CD14-positive monocyte (primary cell): Measurements from ENCODE around the gene PAM. TPM values are rescaled to one million over a fixed set of nuclear protein-coding genes. Genes with fewer than 3 reads are reported as not detected.

Experiments used
- DNase-seq, 3 donors: peaks; one replicate each; pipeline ENCODE4 v3.0.0-alpha.2; 2011 to 2022
- H2AFZ ChIP-seq: 2 replicates; pipeline ENCODE4 v1.6.0; 2012; ENCODE audit warnings: mild to moderate bottlenecking, low read depth, low read length, inconsistent platforms; ENCODE audit not compliant: insufficient read depth, poor library complexity, severe bottlenecking
- H3K27ac ChIP-seq, 2 donors: 1 replicate in 1 of 2; 2 replicates in 1 of 2; pipeline ENCODE4 v1.5.1; 2012 to 2013; ENCODE audit warnings: low read length in 2 of 2, control low read depth in 1 of 2, inconsistent platforms in 1 of 2, low read depth in 1 of 2, mild to moderate bottlenecking in 1 of 2
- H3K27me3 ChIP-seq, 2 donors: one replicate each; pipeline versions ENCODE4 v1.6.0 to v1.6.1; 2011 to 2013; ENCODE audit warnings: low read length in 2 of 2; ENCODE audit not compliant: control insufficient read depth in 2 of 2, insufficient read depth in 2 of 2
- H3K36me3 ChIP-seq, 2 donors: replicated peaks in 1 of 2; 1 replicate in 1 of 2; 2 replicates in 1 of 2; pipeline versions ENCODE4 v1.5.1 to v1.6.1; 2012 to 2013; ENCODE audit warnings: low read length in 2 of 2, control low read depth in 1 of 2, inconsistent platforms in 1 of 2, mild to moderate bottlenecking in 1 of 2; ENCODE audit not compliant: insufficient read depth in 2 of 2, control insufficient read depth in 1 of 2
- H3K4me1 ChIP-seq, 2 donors: 1 replicate in 1 of 2; 2 replicates in 1 of 2; pipeline versions ENCODE4 v1.5.1 to v1.6.1; 2012 to 2013; ENCODE audit warnings: low read length in 2 of 2, control low read depth in 1 of 2, inconsistent platforms in 1 of 2, mild to moderate bottlenecking in 1 of 2, moderate library complexity in 1 of 2; ENCODE audit not compliant: insufficient read depth in 2 of 2, control insufficient read depth in 1 of 2
- H3K4me2 ChIP-seq: replicated peaks from 2 replicates; pipeline ENCODE3; 2012; ENCODE audit warnings: low read length, moderate library complexity, mild to moderate bottlenecking; ENCODE audit not compliant: poor library complexity, severe bottlenecking; ENCODE audit errors: extremely low read depth
- H3K4me3 ChIP-seq, 3 experiments: fragments of 200-600 bp in 1 of 3; sonication (generic) in 1 of 3; replicated peaks in 1 of 3; 1 replicate in 2 of 3; 2 replicates in 1 of 3; pipeline ENCODE4 v1.5.1; 2011 to 2013; ENCODE audit warnings: low read length in 3 of 3, mild to moderate bottlenecking in 3 of 3, control low read depth in 2 of 3, low read depth in 2 of 3, inconsistent platforms in 1 of 3, moderate library complexity in 1 of 3
- H3K79me2 ChIP-seq: 2 replicates; pipeline ENCODE4 v1.6.0; 2012; ENCODE audit warnings: mild to moderate bottlenecking, control low read depth, inconsistent platforms, low read length, moderate library complexity; ENCODE audit not compliant: insufficient read depth
- H3K9ac ChIP-seq: 2 replicates; pipeline ENCODE4 v1.6.0; 2017; ENCODE audit warnings: low read length, mild to moderate bottlenecking; ENCODE audit not compliant: insufficient read depth, poor library complexity, severe bottlenecking
- H3K9me3 ChIP-seq, 2 donors: replicated peaks in 1 of 2; 1 replicate in 1 of 2; 2 replicates in 1 of 2; pipeline versions ENCODE4 v1.5.1 to v1.6.1; 2012 to 2013; ENCODE audit warnings: low read length in 2 of 2, control low read depth in 1 of 2; ENCODE audit not compliant: control insufficient read depth in 1 of 2, insufficient read depth in 1 of 2
- H4K20me1 ChIP-seq: 2 replicates; pipeline ENCODE4 v1.6.0; 2012; ENCODE audit warnings: mild to moderate bottlenecking, low read length, control low read depth, moderate library complexity; ENCODE audit not compliant: insufficient read depth
- H3K27ac Mint-ChIP-seq, 7 donors: one replicate each; pipeline ENCODE4 v1.8.0; 2020; ENCODE audit warnings: mild to moderate bottlenecking in 7 of 7, mixed read lengths in 7 of 7, moderate library complexity in 6 of 7, inconsistent platforms in 2 of 7
- H3K27me3 Mint-ChIP-seq, 3 donors: one replicate each; pipeline ENCODE4 v1.8.0; 2021 to 2022; ENCODE audit warnings: low read depth in 3 of 3, mild to moderate bottlenecking in 3 of 3, mixed read lengths in 3 of 3, moderate library complexity in 3 of 3, inconsistent platforms in 1 of 3
- H3K36me3 Mint-ChIP-seq, 2 donors: one replicate each; pipeline ENCODE4 v1.8.0; 2020; ENCODE audit warnings: mixed read lengths in 2 of 2, inconsistent platforms in 1 of 2, mild to moderate bottlenecking in 1 of 2
- H3K4me1 Mint-ChIP-seq: one replicate; pipeline ENCODE4 v1.8.0; 2020; ENCODE audit warnings: mild to moderate bottlenecking, mixed read lengths
- H3K4me3 Mint-ChIP-seq, 2 donors: one replicate each; pipeline ENCODE4 v1.8.0; 2020; ENCODE audit warnings: mild to moderate bottlenecking in 2 of 2, mixed read lengths in 2 of 2, moderate library complexity in 1 of 2
- H3K9me3 Mint-ChIP-seq, 7 donors: one replicate each; pipeline ENCODE4 v1.8.0; 2020 to 2022; ENCODE audit warnings: mixed read lengths in 7 of 7, mild to moderate bottlenecking in 6 of 7, moderate library complexity in 6 of 7, inconsistent platforms in 2 of 7
- CTCF ChIP-seq: fragments of 200-600 bp; IDR thresholded peaks from one replicate; pipeline ENCODE4 v1.8.0; 2022; ENCODE audit warnings: antibody characterized with exemption, mild to moderate bottlenecking
- intact Hi-C, 2 donors: fragments of 100-400 bp; cut with micrococcal nuclease; formaldehyde crosslinking; loops; one replicate each; pipeline versions ENCODE4 v1.15.0 to v1.15.1; 2023
- polyA plus RNA-seq, 3 donors: library from polyadenylated mRNA; depleted of rRNA in 1 of 3; unstranded in 2 of 3; stranded (reverse) in 1 of 3; fragments of 300-500 nt in 2 of 3; fragments of >200 nt in 1 of 3; fragmentation: Illumina TruSeq in 2 of 3; gene quantifications; 1 replicate in 2 of 3; 2 replicates in 1 of 3; pipeline ENCODE4 v1.2.3, GENCODE V29; 2012 to 2021

PAM gene
- polyA plus RNA-seq, 3 donors, result 11.8 to 27.4 (median 12.8) TPM

- TF ChIP-seq CTCF, result no peak
- H3K36me3 Mint-ChIP-seq, result peaks cover 3 to 5% of the 10 kb centered on the region in 2 donors
- Histone ChIP-seq H3K4me2 (no peak overlapping the region), H3K79me2 (no peaks in the 10 kb centered on the region), H3K9ac (no peak overlapping the region), H3K9me3 (no peaks in the 10 kb centered on the region), H3K27ac (no peak overlapping the region), H3K36me3 (no peaks in the 10 kb centered on the region), H3K27me3 (no peaks in the 10 kb centered on the region), H3K4me3 (no peak overlapping the region), H2AFZ (no peak overlapping the region), H4K20me1 (no peaks in the 10 kb centered on the region), H3K4me1 (no peaks in the 10 kb centered on the region)
- no peaks in the 10 kb centered on the region for H3K27me3 Mint-ChIP-seq
- no peaks in the 10 kb centered on the region for H3K4me1 Mint-ChIP-seq
- no peak for DNase-seq
- H3K4me3 Mint-ChIP-seq, result no peak overlapping the region
- H3K27ac Mint-ChIP-seq, result no peak overlapping the region
- intact Hi-C loops, result no loop called here
- peaks cover 0 to 6% (median 3%) of the 10 kb centered on the region in 7 donors for H3K9me3 Mint-ChIP-seq
These were observed 131.5 kb downstream of the PAM start for GRCh38 chr5:102886586-102886985.

- Histone ChIP-seq H3K9me3 (no peaks in the 10 kb centered on the region), H2AFZ (no peak overlapping the region), H3K36me3 (no peaks in the 10 kb centered on the region), H3K4me3 (no peak overlapping the region), H3K79me2 (no peaks in the 10 kb centered on the region), H3K9ac (no peak overlapping the region), H3K27me3 (no peaks in the 10 kb centered on the region), H3K4me1 (no peaks in the 10 kb centered on the region), H4K20me1 (no peaks in the 10 kb centered on the region), H3K4me2 (no peak overlapping the region), H3K27ac (no peak overlapping the region)
- peaks cover 0 to 4% (median 0%) of the 10 kb centered on the region in 7 donors for H3K9me3 Mint-ChIP-seq
- TF ChIP-seq CTCF, result no peak
- H3K27ac Mint-ChIP-seq, result peak overlapping the region in 1 of 7 donors; percentile 3
- intact Hi-C loops, result no loop called here
- H3K4me3 Mint-ChIP-seq, result no peak overlapping the region
- peaks cover 0 to 2% of the 10 kb centered on the region in 2 donors for H3K36me3 Mint-ChIP-seq
- no peaks in the 10 kb centered on the region for H3K4me1 Mint-ChIP-seq
- H3K27me3 Mint-ChIP-seq, result no peaks in the 10 kb centered on the region
- no peak for DNase-seq
These were observed 133.4 kb downstream of the PAM start for GRCh38 chr5:102888483-102888882.
